ENCODE data around the gene PBX1. TPM values are rescaled to one million over a fixed set of nuclear protein-coding genes. Genes with fewer than 3 reads are reported as not detected.

PBX1 gene
- total RNA-seq, 4 donors from 2014 or later: 89.6 to 138 (median 112) TPM

DNA sequence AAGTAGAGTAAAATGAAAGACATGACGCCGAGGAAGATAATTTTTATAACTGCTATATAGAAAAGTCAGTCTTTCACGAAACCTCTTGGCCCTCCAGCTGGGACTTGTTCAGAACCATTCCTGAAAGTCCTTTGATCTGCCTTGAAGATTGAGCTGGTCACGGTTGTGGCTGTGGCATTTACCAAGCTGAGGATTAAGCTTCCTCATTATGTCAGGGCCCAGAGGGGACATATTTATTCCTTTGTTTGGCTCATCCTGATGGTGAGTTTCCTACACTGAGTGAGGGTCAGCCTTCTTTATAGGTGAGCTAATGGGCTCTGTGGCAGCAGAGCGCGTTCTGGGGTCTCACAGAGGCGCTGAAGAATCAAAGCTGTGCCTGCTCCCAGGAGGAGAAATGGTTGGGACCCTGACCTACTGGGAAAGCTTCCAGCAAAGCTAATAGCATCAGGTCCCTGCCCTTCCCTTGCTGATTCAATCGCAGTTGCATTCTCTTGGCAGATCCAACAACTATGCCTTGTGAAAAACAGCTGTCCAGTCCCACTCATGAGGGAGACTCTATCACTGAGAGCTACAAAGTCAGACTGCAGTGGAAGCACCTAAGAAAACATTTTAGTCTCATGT, 43.2 kb upstream of the PBX1 start:
- Histone ChIP-seq H3K27ac (replicated peaks in 1 of 4) (no peak overlapping the region), H3K27me3 (no peaks in the 10 kb centered on the region), H3K9me3 (no peaks in the 10 kb centered on the region), H3K4me1 (peaks cover 0 to 9% (median 3%) of the 10 kb centered on the region in 4 donors), H3K4me3 (no peak overlapping the region), H3K36me3 (no peaks in the 10 kb centered on the region)
- WGBS: 77% methylated on average over 5 of the region's 8 CpGs
- intact Hi-C loops (cut with DNase I): no loop called here
- DNase-seq (ENCODE audit: extremely low spot score): no peak
- TF ChIP-seq, protein P1, sequence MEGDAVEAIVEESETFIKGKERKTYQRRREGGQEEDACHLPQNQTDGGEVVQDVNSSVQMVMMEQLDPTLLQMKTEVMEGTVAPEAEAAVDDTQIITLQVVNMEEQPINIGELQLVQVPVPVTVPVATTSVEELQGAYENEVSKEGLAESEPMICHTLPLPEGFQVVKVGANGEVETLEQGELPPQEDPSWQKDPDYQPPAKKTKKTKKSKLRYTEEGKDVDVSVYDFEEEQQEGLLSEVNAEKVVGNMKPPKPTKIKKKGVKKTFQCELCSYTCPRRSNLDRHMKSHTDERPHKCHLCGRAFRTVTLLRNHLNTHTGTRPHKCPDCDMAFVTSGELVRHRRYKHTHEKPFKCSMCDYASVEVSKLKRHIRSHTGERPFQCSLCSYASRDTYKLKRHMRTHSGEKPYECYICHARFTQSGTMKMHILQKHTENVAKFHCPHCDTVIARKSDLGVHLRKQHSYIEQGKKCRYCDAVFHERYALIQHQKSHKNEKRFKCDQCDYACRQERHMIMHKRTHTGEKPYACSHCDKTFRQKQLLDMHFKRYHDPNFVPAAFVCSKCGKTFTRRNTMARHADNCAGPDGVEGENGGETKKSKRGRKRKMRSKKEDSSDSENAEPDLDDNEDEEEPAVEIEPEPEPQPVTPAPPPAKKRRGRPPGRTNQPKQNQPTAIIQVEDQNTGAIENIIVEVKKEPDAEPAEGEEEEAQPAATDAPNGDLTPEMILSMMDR (IDR thresholded peaks at IDR 0.05): no peak
- TF ChIP-seq POLR2AphosphoS5 (IDR thresholded peaks at IDR 0.05): no peak
- no peak for TF ChIP-seq POLR2A (IDR thresholded peaks at IDR 0.05; ENCODE audit: low read depth)
- no peak for TF ChIP-seq EP300 (IDR thresholded peaks at IDR 0.05)

DNA sequence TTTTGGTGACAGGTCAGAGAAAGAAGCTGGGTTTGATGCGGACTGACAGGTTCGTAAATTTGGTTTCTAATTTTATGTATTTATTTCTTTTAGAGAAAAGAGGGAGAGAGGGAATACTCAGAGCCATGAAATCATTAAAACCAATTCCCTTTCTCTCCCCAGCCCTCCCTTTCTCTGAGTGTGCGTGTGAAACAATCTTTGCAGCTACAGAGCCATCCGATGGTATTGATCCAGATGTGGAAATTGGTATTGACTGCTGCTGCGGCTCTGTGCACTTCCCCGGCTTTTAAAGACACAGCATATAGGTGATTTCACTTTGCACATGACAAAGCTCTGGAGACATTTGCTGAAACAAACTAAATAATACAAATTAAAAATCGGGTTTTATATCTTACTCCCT, 42.4 kb upstream of the PBX1 start:
- intact Hi-C loops (cut with DNase I): no loop called here
- 95% methylated on average over 7 of the region's 7 CpGs for WGBS
- peaks cover 0 to 9% (median 3%) of the 10 kb centered on the region in 4 donors for H3K4me1 ChIP-seq
- no peak for DNase-seq (ENCODE audit: extremely low spot score)
- H3K27me3 ChIP-seq: no peaks in the 10 kb centered on the region
- no peak for TF ChIP-seq POLR2AphosphoS5 (IDR thresholded peaks at IDR 0.05)
- H3K4me3 ChIP-seq: no peak overlapping the region
- no peaks in the 10 kb centered on the region for H3K9me3 ChIP-seq
- H3K27ac ChIP-seq (replicated peaks in 1 of 4): no peak overlapping the region
- H3K36me3 ChIP-seq: no peaks in the 10 kb centered on the region

DNA sequence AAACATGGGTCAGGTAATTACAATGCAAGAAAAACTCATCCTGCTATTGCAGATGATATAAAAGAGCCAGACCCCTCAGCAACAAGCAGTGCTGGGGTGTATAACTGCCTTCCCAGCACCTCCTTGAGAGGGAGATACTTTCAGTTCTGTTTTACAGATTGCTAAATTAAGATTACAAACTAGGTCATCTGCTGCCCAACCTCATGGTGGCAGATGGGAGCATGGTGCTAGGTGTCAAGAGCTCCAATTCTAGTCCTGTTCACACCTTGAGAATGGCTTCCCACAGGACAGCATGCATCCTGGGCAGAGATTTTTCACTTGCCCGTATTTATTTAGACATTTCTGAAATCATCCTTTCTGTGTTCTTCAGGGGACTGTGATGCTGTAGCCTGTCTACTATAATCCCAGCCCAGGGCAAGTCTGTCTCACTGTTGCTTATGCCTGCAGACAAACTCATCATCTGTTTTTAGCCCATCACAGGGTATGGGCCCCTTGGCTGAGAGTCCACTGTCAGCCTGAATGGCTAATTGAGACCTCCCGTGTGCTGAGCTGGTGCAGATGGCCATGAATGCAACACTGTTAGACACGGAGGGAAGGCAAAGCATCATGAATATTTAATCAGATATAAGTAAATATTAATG, 40.2 kb upstream of the PBX1 start:
- 93% methylated on average over 3 of the region's 3 CpGs for WGBS
- Histone ChIP-seq H3K9me3 (no peaks in the 10 kb centered on the region), H3K27me3 (no peaks in the 10 kb centered on the region), H3K27ac (replicated peaks in 1 of 4) (no peak overlapping the region), H3K4me1 (peaks cover 0 to 11% (median 4%) of the 10 kb centered on the region in 4 donors), H3K4me3 (no peak overlapping the region), H3K36me3 (no peaks in the 10 kb centered on the region)
- no peak for DNase-seq (ENCODE audit: extremely low spot score)
- TF ChIP-seq, protein P1 (IDR thresholded peaks at IDR 0.05): no peak
- TF ChIP-seq POLR2A (IDR thresholded peaks at IDR 0.05; ENCODE audit: low read depth) (no peak), POLR2AphosphoS5 (IDR thresholded peaks at IDR 0.05) (no peak), EP300 (IDR thresholded peaks at IDR 0.05) (no peak)
- intact Hi-C loops (cut with DNase I): no loop called here

DNA sequence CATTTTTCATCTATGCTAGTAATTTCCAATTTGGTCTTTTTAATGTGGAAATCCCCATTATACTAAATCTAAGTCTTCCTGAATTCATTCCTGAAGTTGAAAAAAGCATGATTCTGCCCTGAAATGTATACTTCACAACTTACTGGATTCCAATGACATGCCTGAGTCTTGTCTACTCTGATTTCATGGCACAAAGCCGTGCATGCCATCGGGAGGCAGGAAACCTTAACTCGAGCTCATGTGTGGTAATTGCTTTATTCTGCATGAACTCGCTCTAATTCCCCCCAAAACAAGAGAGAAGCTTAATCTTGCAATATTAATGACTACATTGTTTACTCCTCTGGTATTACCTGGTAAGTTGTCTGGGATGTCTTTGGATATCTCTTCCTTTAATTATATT, 39.6 kb upstream of the PBX1 start:
- TF ChIP-seq POLR2A (IDR thresholded peaks at IDR 0.05; ENCODE audit: low read depth) (no peak), EP300 (IDR thresholded peaks at IDR 0.05) (no peak), POLR2AphosphoS5 (IDR thresholded peaks at IDR 0.05) (no peak)
- TF ChIP-seq, protein P1 (IDR thresholded peaks at IDR 0.05): no peak
- H3K4me1 ChIP-seq: peaks cover under 1 to 11% (median 5%) of the 10 kb centered on the region in 4 donors
- WGBS: 82% methylated on average over 4 of the region's 4 CpGs
- intact Hi-C loops (cut with DNase I): no loop called here
- no peaks in the 10 kb centered on the region for H3K27me3 ChIP-seq
- DNase-seq (ENCODE audit: extremely low spot score): no peak
- H3K4me3 ChIP-seq: no peak overlapping the region
- no peak overlapping the region for H3K27ac ChIP-seq (replicated peaks in 1 of 4)
- H3K36me3 ChIP-seq: no peaks in the 10 kb centered on the region
- no peaks in the 10 kb centered on the region for H3K9me3 ChIP-seq

DNA sequence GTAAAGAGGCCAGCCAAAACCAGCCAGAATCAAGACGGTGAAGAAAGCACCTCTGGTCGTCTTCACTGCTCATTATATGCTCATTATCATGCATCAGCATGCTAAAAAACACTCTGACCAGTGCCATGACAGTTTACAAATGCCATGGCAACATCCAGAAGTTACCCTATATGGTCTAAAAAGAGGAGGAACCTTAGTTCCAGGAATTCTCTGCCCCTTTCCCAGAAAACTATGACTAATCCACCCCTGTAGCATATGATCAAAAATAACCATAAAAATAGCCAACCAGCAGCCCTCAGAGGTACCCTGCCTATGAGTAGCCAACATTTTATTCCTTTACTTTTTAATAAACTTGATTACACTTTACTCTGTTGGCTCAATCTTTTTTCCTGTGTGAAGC, 34.2 kb upstream of the PBX1 start:
- peaks cover 0 to 15% (median 6%) of the 10 kb centered on the region in 4 donors for H3K9me3 ChIP-seq
- peaks cover 0 to 11% (median 6%) of the 10 kb centered on the region in 4 donors for H3K4me1 ChIP-seq
- no peak overlapping the region for H3K4me3 ChIP-seq
- H3K27ac ChIP-seq (replicated peaks in 1 of 4): no peak overlapping the region
- no peaks in the 10 kb centered on the region for H3K36me3 ChIP-seq
- intact Hi-C loops (cut with DNase I): no loop called here
- WGBS: 48% methylated on average over 2 of the region's 2 CpGs
- TF ChIP-seq, protein P1 (IDR thresholded peaks at IDR 0.05): no peak
- no peak for TF ChIP-seq EP300 (IDR thresholded peaks at IDR 0.05)
- TF ChIP-seq POLR2A (IDR thresholded peaks at IDR 0.05; ENCODE audit: low read depth): no peak
- no peak for TF ChIP-seq POLR2AphosphoS5 (IDR thresholded peaks at IDR 0.05)
- no peaks in the 10 kb centered on the region for H3K27me3 ChIP-seq
- DNase-seq (ENCODE audit: extremely low spot score): no peak
